K562 (cell line): ENCODE data around the gene C20orf141. TPM values are rescaled to one million over a fixed set of nuclear protein-coding genes. Genes with fewer than 3 reads are reported as not detected.

Source experiments
- ATAC-seq: fragments of 200-7000 bp; cut with Tn5 transposase; 3 replicates; pipeline ENCODE4 v1.9.1; 2020; ENCODE audit warnings: moderate library complexity
- BruUV-seq: library from RNA; stranded (reverse); fragments of 400-500 nt; replicated peaks from 2 replicates; lab custom pipeline; 2021; lab: Mats Ljungman, UMichigan
- CTCF ChIA-PET: fragments of 300-600 bp; formaldehyde crosslinking; extraction: SDS; loops from one replicate; lab custom pipeline; 2021; ENCODE audit warnings: low intra/inter-chr PET ratio; lab: Yijun Ruan, JAX
- POLR2A ChIA-PET: fragments of 300-600, 350-650 bp; sonication (Branson Sonifier 250); formaldehyde crosslinking; extraction: SDS; loops from one replicate; lab custom pipeline; 2021; ENCODE audit warnings: antibody characterized with exemption, inconsistent platforms; lab: Yijun Ruan, JAX
- DNase-seq, 4 experiments: peaks; one replicate each; pipeline versions ENCODE4 v3.0.0 to v3.0.0-alpha.2; 2011 to 2018; ENCODE audit warnings: low spot score in 3 of 4, mixed read lengths in 3 of 4; ENCODE audit errors: extremely low read depth in 1 of 4
- FAIRE-seq: peaks from 2 replicates; lab custom pipeline; 2011; peaks lifted over from hg19 to GRCh38; lab: Jason Lieb, UNC
- H2AFZ ChIP-seq: 2 replicates; pipeline ENCODE4 v1.6.0; 2011; ENCODE audit warnings: low read depth, low read length, control low read depth, inconsistent platforms
- H3K27ac ChIP-seq: fragments of 200-600 bp; 3 replicates; pipeline ENCODE4 v1.8.0; 2011; ENCODE audit warnings: low read depth, mild to moderate bottlenecking, control low read depth, inconsistent platforms, low read length, moderate library complexity, mixed read lengths; ENCODE audit errors: extremely low read depth
- H3K27me3 ChIP-seq, 2 experiments: fragments of 300-600 bp in 1 of 2; 2 replicates in 1 of 2; 3 replicates in 1 of 2; pipeline versions ENCODE4 v1.6.0 to v1.8.0; 2011; ENCODE audit warnings: inconsistent platforms in 2 of 2, low read length in 2 of 2, mild to moderate bottlenecking in 1 of 2, mixed read lengths in 1 of 2, moderate library complexity in 1 of 2; ENCODE audit not compliant: control insufficient read depth in 2 of 2, insufficient read depth in 2 of 2
- H3K36me3 ChIP-seq: fragments of 300-600 bp; 3 replicates; pipeline ENCODE4 v1.8.0; 2011; ENCODE audit warnings: mild to moderate bottlenecking, low read length, inconsistent platforms; ENCODE audit not compliant: control insufficient read depth, insufficient read depth
- H3K4me1 ChIP-seq, 2 experiments: fragments of 200-600 bp in 1 of 2; replicated peaks in 1 of 2; 2 replicates in 1 of 2; 3 replicates in 1 of 2; pipeline versions ENCODE4 v1.5.1 to v1.8.0; 2011; ENCODE audit warnings: inconsistent platforms in 2 of 2, low read length in 2 of 2, mild to moderate bottlenecking in 1 of 2, mixed read lengths in 1 of 2, moderate library complexity in 1 of 2; ENCODE audit not compliant: control insufficient read depth in 2 of 2, insufficient read depth in 2 of 2
- H3K4me2 ChIP-seq: 2 replicates; pipeline ENCODE4 v1.6.1; 2011; ENCODE audit warnings: low read length, control low read depth, inconsistent platforms, mixed read lengths; ENCODE audit not compliant: insufficient read depth
- H3K4me3 ChIP-seq: fragments of 200-600 bp; sonication (generic), shearing (Covaris generic); 2 replicates; pipeline ENCODE4 v1.5.1; 2016; ENCODE audit warnings: control low read depth, inconsistent platforms
- H3K79me2 ChIP-seq: fragments of 200-600 bp; 3 replicates; pipeline ENCODE4 v1.8.0; 2011; ENCODE audit warnings: low read length, inconsistent platforms; ENCODE audit not compliant: control insufficient read depth, insufficient read depth
- H3K9ac ChIP-seq, 2 experiments: 2 replicates each; pipeline versions ENCODE4 v1.6.0 to v1.6.1; 2011; ENCODE audit warnings: low read depth in 2 of 2, low read length in 2 of 2, control low read depth in 1 of 2, inconsistent platforms in 1 of 2, mild to moderate bottlenecking in 1 of 2, mixed read lengths in 1 of 2; ENCODE audit not compliant: insufficient read depth in 1 of 2
- H3K9me1 ChIP-seq: one replicate; pipeline ENCODE4 v1.6.0; 2011; ENCODE audit warnings: inconsistent platforms, mild to moderate bottlenecking, low read length, moderate library complexity; ENCODE audit not compliant: control insufficient read depth, insufficient read depth
- H3K9me3 ChIP-seq: replicated peaks from 2 replicates; pipeline ENCODE4 v1.5.1; 2011; ENCODE audit warnings: low read depth, low read length, inconsistent platforms; ENCODE audit not compliant: control insufficient read depth, insufficient read depth
- H4K20me1 ChIP-seq: replicated peaks from 2 replicates; pipeline ENCODE4 v1.6.1; 2011; ENCODE audit warnings: low read length, inconsistent platforms, mixed read lengths; ENCODE audit not compliant: control insufficient read depth, insufficient read depth
- ARID4B ChIP-seq: sonication (generic); formaldehyde crosslinking; IDR thresholded peaks from 2 replicates; pipeline ENCODE4 v1.8.0; 2022; ENCODE audit warnings: mild to moderate bottlenecking, missing genetic modification reagents
- CREB3L1 ChIP-seq: fragments of 450-650 bp; IDR thresholded peaks from 2 replicates; pipeline ENCODE4 v1.6.1; 2014; ENCODE audit warnings: low read depth, mild to moderate bottlenecking, moderate library complexity, borderline replicate concordance
- CREM ChIP-seq: IDR thresholded peaks from 2 replicates; pipeline ENCODE4 v1.6.1; 2014; ENCODE audit warnings: antibody characterized with exemption, low read depth
- E2F8 ChIP-seq: fragments of 450-650 bp; IDR thresholded peaks from 2 replicates; pipeline ENCODE4 v1.7.1; 2018; ENCODE audit warnings: mild to moderate bottlenecking, low read depth; ENCODE audit not compliant: partially characterized antibody
- ELK3 ChIP-seq: fragments of 450-650 bp; formaldehyde crosslinking; IDR thresholded peaks from 2 replicates; pipeline ENCODE4 v1.4.0; 2020; ENCODE audit warnings: mild to moderate bottlenecking
- ETV1 ChIP-seq: fragments of 450-650 bp; conservative IDR thresholded peaks from 2 replicates; pipeline ENCODE4 v1.6.1; 2016; ENCODE audit warnings: missing genetic modification characterization, control low read depth, low read depth, missing compliant biosample characterization
- HCFC1 ChIP-seq: IDR thresholded peaks from 2 replicates; pipeline ENCODE4 v1.6.1; 2012; ENCODE audit warnings: low read depth, low read length, improper control_type of control experiment
- HMGN3 ChIP-seq: IDR thresholded peaks from 2 replicates; pipeline ENCODE4 v1.6.1; 2011; ENCODE audit warnings: borderline replicate concordance, low read depth, mild to moderate bottlenecking, mixed read lengths, low read length; ENCODE audit not compliant: insufficient read length; ENCODE audit errors: extremely low read depth
- XRCC5 ChIP-seq: fragments of 200-400 bp; formaldehyde crosslinking; IDR thresholded peaks from 2 replicates; pipeline ENCODE4 v1.6.1; 2017; ENCODE audit warnings: low read depth, mild to moderate bottlenecking, low read length
- ZNF57 ChIP-seq: fragments of 450-650 bp; formaldehyde crosslinking; IDR thresholded peaks from 2 replicates; pipeline ENCODE4 v1.4.0; 2020; ENCODE audit warnings: mild to moderate bottlenecking, moderate library complexity
- WGBS: fragments of 100-300 bp; shearing (Covaris generic); methylation state at CpG from one replicate; pipeline ENCODE4 v1.1.6; 2016; ENCODE audit warnings: low coverage, mixed read lengths; ENCODE audit not compliant: insufficient coverage; ENCODE audit errors: missing lambda C conversion rate; 5-methylcytosine and 5-hydroxymethylcytosine counted together
- in situ Hi-C: fragments of 300-500 bp; cut with MboI; formaldehyde crosslinking; loops from 4 replicates; pipeline ENCODE4 v1.15.0; 2018; ENCODE audit warnings: inconsistent platforms, mixed read lengths
- intact Hi-C: fragments of 100-400 bp; cut with micrococcal nuclease; formaldehyde crosslinking; loops from 2 replicates; pipeline ENCODE4 v1.14.2; 2022
- polyA plus RNA-seq, 8 experiments: library from polyadenylated mRNA; depleted of rRNA in 4 of 8; stranded (reverse) in 5 of 8; unstranded in 3 of 8; fragments of >200 nt; fragmentation: Nextera tagmentation in 2 of 8; fragmentation: Illumina TruSeq in 1 of 8; extraction: Ambion mirVana in 2 of 8; extraction: Trizol in 1 of 8; gene quantifications; 2 replicates each; pipeline versions ENCODE4 v1.2.1 to v1.2.3, GENCODE V29; 2011 to 2014; ENCODE audit warnings: inconsistent platforms in 1 of 8, missing spikeins in 1 of 8
- total RNA-seq, 7 experiments: library from RNA; depleted of rRNA in 6 of 7; stranded (reverse); fragments of >200 nt in 6 of 7; fragmentation: Illumina TruSeq in 2 of 7; extraction: Trizol in 2 of 7; gene quantifications; 2 replicates each; pipeline versions ENCODE4 v1.2.1 to v1.2.3, GENCODE V29; 2011 to 2021; ENCODE audit warnings: low replicate concordance in 1 of 7

The C20orf141 gene
- total and polyA plus RNA-seq, 9 of the 15 experiments (the other 6 are each of a cell fraction or from before 2014, with no cell fraction given): not detected

GRCh38 chr20:2840967-2841531, 26.3 kb downstream of the C20orf141 start:
- ChIA-PET CTCF (interaction anchor here (0.5 kb wide), 1 partner anchor 428 kb away, joined by 6 read pairs; no protein-coding TSS in a partner anchor), POLR2A (interaction anchor here (0.8 to 1.0 kb wide), 4 partner anchors 14 to 30 kb away, joined by 3 read pairs; no protein-coding TSS in a partner anchor)
- BruUV-seq: TSS peak; percentile 74
- intact Hi-C loops (no loop called here), in situ Hi-C loops (no loop called here)
- H2AFZ ChIP-seq: peak overlapping the region; percentile 81
- peak overlapping the region; percentile 90 for H3K4me2 ChIP-seq
- no peaks in the 10 kb centered on the region for H4K20me1 ChIP-seq
- no peaks in the 10 kb centered on the region for H3K9me1 ChIP-seq
- peaks cover 3% of the 10 kb centered on the region; the same call in 1 of the 3 replicates for H3K79me2 ChIP-seq
- no peaks in the 10 kb centered on the region for H3K27me3 ChIP-seq
- DNase-seq (peak; percentile 52 to 67 (median 61)), ATAC-seq (peak; percentile 79), FAIRE-seq (no peak)
- 7% methylated on average over 14 of the region's 33 CpGs for WGBS
- H3K4me3 ChIP-seq: peak overlapping the region; percentile 67
- H3K27ac ChIP-seq: peak overlapping the region; percentile 10; the same call in 1 of the 3 replicates
- no peaks in the 10 kb centered on the region for H3K9me3 ChIP-seq
- H3K4me1 ChIP-seq: peaks cover 9 to 25% of the 10 kb centered on the region in 2 experiments; a peak in 4 of 5 replicates
- no peaks in the 10 kb centered on the region for H3K36me3 ChIP-seq
- H3K9ac ChIP-seq: peak overlapping the region; percentile 83 to 93
- TF ChIP-seq ELK3 (CRISPR knock-in tag) (no peak), CREB3L1 (no peak), ETV1 (tag) (no peak), HCFC1 (no peak), HMGN3 (peak; percentile 3), ZNF57 (CRISPR knock-in tag) (no peak), CREM (0 out of 2 replicates have a peak, but pooled peaks have one; percentile 2), E2F8 (no peak), XRCC5 (no peak), ARID4B (CRISPR knock-in tag) (peak; percentile 44; the same call in 1 of the 2 replicates)
